Measurements from ENCODE around the gene TNIP3.
"Not testable (repeated sequence)": the region's sequence is repeated elsewhere in the genome, so short reads cannot be mapped to it uniquely, and the experiment has no call there.

TNIP3 gene

DNA sequence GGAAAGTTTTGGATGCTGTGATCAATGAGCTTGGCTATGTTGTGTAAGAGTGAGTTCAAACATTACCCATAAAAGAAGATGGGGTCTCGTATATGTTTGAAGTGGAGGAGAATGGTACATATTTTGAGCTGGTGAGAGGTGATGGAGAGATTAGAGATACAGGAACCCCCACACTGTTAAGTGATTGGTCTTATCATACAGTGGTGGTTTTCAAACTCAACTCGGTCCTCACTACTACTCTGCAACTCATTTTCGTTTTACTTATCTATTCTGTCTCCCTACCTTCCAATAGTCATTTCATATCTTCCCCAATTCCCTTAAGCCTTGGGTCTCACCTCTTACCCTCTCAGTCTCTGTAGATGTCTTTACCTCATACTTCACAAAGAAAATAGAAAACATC is 16.4 kb upstream of the TNIP3 start:
- Histone ChIP-seq H3K4me3 (ENCODE audit: low read length in 2 of 2) (no peak overlapping the region), H3K9ac (ENCODE audit: low read depth in 1 of 2, low read length in 2 of 2) (no peak overlapping the region), H3K36me3 (ENCODE audit: control insufficient read depth in 2 of 2, insufficient read depth in 2 of 2, low read length in 2 of 2) (no peaks in the 10 kb centered on the region), H3K4me1 (ENCODE audit: control insufficient read depth in 2 of 2, insufficient read depth in 2 of 2, low read length in 2 of 2) (peaks cover 0 to 14% of the 10 kb centered on the region in 2 donors), H3K9me3 (ENCODE audit: control insufficient read depth in 2 of 2, low read length in 2 of 2) (no peaks in the 10 kb centered on the region), H3K27ac (ENCODE audit: low read depth in 2 of 2, low read length in 2 of 2) (no peak overlapping the region), H3K27me3 (ENCODE audit: control insufficient read depth in 2 of 2, insufficient read depth in 2 of 2, low read length in 2 of 2) (no peaks in the 10 kb centered on the region)

DNA sequence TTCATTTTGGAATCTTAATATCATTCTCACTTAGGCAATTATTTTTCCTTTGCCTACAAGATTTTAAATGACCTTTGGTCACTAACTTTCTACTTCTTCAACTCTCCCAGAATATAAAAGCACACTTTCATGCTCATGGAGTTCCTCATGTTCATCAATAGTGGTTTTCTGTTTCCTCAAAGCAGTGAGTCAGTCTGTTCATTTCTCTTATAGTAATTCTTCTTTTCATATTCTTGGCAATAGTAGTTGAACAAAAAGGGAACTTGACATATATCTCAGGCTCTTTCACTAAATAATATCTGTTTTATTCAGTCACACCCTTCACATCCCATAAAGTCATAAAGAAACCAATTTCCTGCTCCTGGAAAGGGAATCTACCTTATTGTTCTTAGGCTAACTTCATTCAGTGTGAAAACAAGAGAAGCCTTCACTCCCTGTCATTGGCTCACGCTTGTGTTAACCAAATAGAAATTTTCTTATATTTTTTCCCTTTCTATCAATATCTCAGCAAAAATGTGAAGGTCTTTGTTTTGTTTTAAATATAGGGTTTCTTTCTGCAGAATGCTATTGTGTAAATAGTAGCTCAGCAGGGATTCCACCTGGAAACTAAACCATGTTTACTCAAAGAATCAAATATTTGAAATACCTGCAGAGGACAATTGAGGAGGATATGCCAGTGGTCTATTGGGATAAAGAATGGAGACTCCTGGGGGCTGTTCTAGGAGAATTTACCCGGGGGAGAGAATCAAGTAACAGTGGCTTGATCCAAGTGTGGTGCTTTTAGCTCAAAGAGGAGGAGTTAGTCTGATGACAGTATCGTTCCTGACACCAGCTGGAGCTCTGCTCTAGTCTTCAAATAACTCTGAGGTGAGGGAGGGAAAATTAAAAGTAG is 13.4 kb upstream of the TNIP3 start:
- Histone ChIP-seq H3K27me3 (ENCODE audit: control insufficient read depth in 2 of 2, insufficient read depth in 2 of 2, low read length in 2 of 2) (no peaks in the 10 kb centered on the region), H3K4me1 (ENCODE audit: control insufficient read depth in 2 of 2, insufficient read depth in 2 of 2, low read length in 2 of 2) (peaks cover 0 to 10% of the 10 kb centered on the region in 2 donors), H3K9me3 (ENCODE audit: control insufficient read depth in 2 of 2, low read length in 2 of 2) (no peaks in the 10 kb centered on the region), H3K9ac (ENCODE audit: low read depth in 1 of 2, low read length in 2 of 2) (no peak overlapping the region), H3K36me3 (ENCODE audit: control insufficient read depth in 2 of 2, insufficient read depth in 2 of 2, low read length in 2 of 2) (no peaks in the 10 kb centered on the region), H3K27ac (ENCODE audit: low read depth in 2 of 2, low read length in 2 of 2) (no peak overlapping the region), H3K4me3 (ENCODE audit: low read length in 2 of 2) (no peak overlapping the region)

DNA sequence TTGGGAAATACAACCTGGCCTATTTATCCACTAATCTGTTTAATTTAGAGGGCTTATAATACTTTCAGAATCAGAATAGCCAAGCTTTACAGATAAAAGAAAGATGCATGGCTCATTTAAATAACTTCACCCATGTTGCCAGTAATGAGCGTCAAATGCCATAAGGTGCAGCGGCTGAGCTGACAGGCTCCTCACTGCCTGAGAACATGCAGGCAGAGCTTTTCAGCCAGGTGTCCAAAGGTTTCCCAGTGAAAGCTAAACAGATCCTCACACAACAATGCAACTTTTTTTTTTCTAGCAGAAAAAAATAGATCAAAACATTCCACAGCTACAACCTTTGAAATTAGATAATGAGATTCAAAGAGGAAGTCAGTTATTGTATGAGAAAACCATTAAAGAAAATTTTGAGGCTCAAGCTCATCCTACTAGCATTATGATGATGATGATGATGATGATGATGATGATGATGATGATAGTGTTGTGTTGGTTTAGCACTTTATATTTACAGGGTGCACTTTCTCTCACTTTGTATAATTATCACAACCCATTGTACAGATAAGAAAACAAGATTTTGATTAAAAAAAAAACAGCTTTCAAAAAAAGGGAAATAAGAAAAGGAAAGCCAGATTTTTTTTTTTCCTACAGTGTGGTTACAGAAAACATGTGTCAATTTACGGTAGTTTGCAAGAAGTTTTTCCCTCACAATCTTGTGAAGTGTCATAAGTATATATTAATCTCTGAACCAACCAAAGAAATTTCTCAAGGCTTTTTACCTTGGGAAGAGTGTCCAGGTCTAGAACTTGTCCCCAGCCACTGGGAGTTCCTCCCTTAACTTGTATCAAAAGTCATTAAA is 12.2 kb upstream of the TNIP3 start:
- Histone ChIP-seq H3K4me1 (ENCODE audit: control insufficient read depth in 2 of 2, insufficient read depth in 2 of 2, low read length in 2 of 2) (peaks cover 0 to 3% of the 10 kb centered on the region in 2 donors), H3K36me3 (ENCODE audit: control insufficient read depth in 2 of 2, insufficient read depth in 2 of 2, low read length in 2 of 2) (no peaks in the 10 kb centered on the region), H3K4me3 (ENCODE audit: low read length in 2 of 2) (no peak overlapping the region), H3K9ac (ENCODE audit: low read depth in 1 of 2, low read length in 2 of 2) (no peak overlapping the region), H3K9me3 (ENCODE audit: control insufficient read depth in 2 of 2, low read length in 2 of 2) (no peaks in the 10 kb centered on the region), H3K27me3 (ENCODE audit: control insufficient read depth in 2 of 2, insufficient read depth in 2 of 2, low read length in 2 of 2) (peaks cover 0 to 2% of the 10 kb centered on the region in 2 donors), H3K27ac (ENCODE audit: low read depth in 2 of 2, low read length in 2 of 2) (no peak overlapping the region)

DNA sequence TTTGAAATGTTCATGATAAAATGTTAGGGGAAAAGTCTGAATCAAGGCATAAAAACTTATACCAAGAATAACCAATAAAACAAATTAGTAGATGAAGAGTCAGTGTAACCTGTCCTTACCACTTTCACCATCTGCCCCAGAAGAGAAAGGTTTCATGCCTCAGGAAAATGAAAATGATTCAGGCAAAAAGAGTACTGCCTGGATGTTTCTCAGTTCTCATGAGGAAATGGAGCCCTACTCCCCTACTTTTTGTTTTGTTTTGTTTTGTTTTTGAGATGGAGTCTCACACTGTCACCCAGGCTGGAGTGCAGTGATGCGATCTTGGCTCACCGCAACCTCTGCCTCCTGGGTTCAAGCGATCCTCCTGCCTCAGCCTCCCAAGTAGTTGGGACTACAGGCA is 7.4 kb upstream of the TNIP3 start:
- not testable (repeated sequence) for H3K4me1 ChIP-seq (ENCODE audit: control insufficient read depth in 2 of 2, insufficient read depth in 2 of 2, low read length in 2 of 2); H3K4me3 ChIP-seq (ENCODE audit: low read length in 2 of 2); H3K27ac ChIP-seq (ENCODE audit: low read depth in 2 of 2, low read length in 2 of 2); H3K36me3 ChIP-seq (ENCODE audit: control insufficient read depth in 2 of 2, insufficient read depth in 2 of 2, low read length in 2 of 2); H3K9me3 ChIP-seq (ENCODE audit: control insufficient read depth in 2 of 2, low read length in 2 of 2); H3K27me3 ChIP-seq (ENCODE audit: control insufficient read depth in 2 of 2, insufficient read depth in 2 of 2, low read length in 2 of 2); H3K9ac ChIP-seq (ENCODE audit: low read depth in 1 of 2, low read length in 2 of 2)

DNA sequence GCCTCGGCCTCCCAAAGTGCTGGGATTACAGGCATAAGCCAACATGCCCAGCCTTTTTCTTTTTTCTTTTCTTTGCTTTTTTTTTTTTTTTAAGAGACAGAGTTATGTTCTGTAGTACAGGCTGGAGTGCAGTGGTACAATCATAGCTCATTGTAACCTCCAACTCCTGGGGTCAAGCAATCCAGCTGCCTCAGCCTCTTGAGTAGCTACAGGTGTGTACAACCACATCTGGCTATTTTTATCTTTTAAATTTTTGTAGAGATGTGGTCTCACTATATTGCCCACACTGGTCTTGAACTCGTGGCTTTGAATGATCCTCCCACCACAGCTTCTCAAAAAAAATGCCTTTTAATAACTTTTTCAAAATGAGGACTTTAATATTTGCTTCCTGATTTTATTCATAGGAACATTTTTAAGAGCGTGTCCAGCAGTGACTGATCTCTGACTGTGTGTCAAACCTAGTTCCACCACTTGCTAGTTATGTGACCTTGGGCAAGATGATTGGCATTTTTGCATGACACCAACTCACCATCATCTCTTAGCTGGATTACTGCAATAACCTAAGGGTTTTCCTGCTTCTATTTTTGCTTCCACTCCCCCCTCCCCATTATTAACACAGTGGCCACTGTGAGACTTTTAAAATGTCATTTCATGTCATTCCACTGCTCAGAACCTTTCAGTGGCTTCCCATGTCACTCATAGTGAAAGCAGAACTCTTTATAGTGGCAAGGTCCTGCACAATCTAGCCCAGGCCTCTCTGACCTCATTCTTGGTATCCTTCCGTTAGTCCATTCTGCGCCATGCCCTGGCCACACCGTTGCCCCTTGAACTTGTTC is 4.5 kb upstream of the TNIP3 start:
- Histone ChIP-seq H3K4me1 (ENCODE audit: control insufficient read depth in 2 of 2, insufficient read depth in 2 of 2, low read length in 2 of 2) (no peaks in the 10 kb centered on the region), H3K4me3 (ENCODE audit: low read length in 2 of 2) (no peak overlapping the region), H3K9ac (ENCODE audit: low read depth in 1 of 2, low read length in 2 of 2) (no peak overlapping the region), H3K27me3 (ENCODE audit: control insufficient read depth in 2 of 2, insufficient read depth in 2 of 2, low read length in 2 of 2) (peaks cover 0 to 2% of the 10 kb centered on the region in 2 donors), H3K27ac (ENCODE audit: low read depth in 2 of 2, low read length in 2 of 2) (no peak overlapping the region), H3K9me3 (ENCODE audit: control insufficient read depth in 2 of 2, low read length in 2 of 2) (no peaks in the 10 kb centered on the region), H3K36me3 (ENCODE audit: control insufficient read depth in 2 of 2, insufficient read depth in 2 of 2, low read length in 2 of 2) (no peaks in the 10 kb centered on the region)

DNA sequence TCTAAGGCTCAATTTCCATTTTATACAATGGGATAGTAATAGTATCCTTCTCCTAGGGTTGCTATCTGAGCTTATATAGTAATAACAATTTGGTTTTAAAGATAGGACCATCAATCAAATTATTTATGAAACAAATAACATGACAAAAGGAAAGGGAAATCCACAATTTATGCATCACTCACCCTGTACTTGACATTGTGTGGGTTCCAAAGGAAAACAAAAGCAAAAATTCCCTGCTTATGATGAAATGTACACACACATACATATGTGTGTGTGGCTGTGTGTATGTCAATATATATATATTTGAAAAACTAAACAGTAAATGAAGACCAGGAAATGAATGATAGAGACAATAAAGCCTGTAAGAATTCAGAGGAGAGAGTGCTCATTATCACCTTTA is 2.9 kb upstream of the TNIP3 start:
- Histone ChIP-seq H3K4me3 (ENCODE audit: low read length in 2 of 2) (no peak overlapping the region), H3K36me3 (ENCODE audit: control insufficient read depth in 2 of 2, insufficient read depth in 2 of 2, low read length in 2 of 2) (no peaks in the 10 kb centered on the region), H3K9me3 (ENCODE audit: control insufficient read depth in 2 of 2, low read length in 2 of 2) (no peaks in the 10 kb centered on the region), H3K9ac (ENCODE audit: low read depth in 1 of 2, low read length in 2 of 2) (no peak overlapping the region), H3K27me3 (ENCODE audit: control insufficient read depth in 2 of 2, insufficient read depth in 2 of 2, low read length in 2 of 2) (no peaks in the 10 kb centered on the region), H3K27ac (ENCODE audit: low read depth in 2 of 2, low read length in 2 of 2) (no peak overlapping the region), H3K4me1 (ENCODE audit: control insufficient read depth in 2 of 2, insufficient read depth in 2 of 2, low read length in 2 of 2) (no peaks in the 10 kb centered on the region)

DNA sequence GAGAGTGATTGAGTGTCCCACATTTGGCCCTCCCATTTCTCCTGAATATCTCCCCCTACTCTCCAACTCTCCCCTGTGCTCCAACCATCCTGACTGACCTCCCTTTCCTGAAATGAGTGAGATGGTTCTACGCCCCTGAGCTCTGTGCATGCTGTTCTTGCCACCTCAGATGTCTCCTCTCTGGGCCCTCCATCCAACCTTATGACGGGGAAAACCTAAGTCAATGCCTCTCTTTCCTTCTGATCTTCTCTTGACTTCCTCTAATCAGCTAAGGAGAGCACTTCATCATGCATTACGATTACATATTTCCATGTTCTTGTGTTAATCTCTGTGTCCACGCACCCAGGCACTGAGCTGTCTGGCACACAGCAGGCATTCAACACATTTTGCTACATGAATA is 1.1 kb upstream of the TNIP3 start:
- H3K36me3 ChIP-seq (ENCODE audit: control insufficient read depth in 2 of 2, insufficient read depth in 2 of 2, low read length in 2 of 2): no peaks in the 10 kb centered on the region

DNA sequence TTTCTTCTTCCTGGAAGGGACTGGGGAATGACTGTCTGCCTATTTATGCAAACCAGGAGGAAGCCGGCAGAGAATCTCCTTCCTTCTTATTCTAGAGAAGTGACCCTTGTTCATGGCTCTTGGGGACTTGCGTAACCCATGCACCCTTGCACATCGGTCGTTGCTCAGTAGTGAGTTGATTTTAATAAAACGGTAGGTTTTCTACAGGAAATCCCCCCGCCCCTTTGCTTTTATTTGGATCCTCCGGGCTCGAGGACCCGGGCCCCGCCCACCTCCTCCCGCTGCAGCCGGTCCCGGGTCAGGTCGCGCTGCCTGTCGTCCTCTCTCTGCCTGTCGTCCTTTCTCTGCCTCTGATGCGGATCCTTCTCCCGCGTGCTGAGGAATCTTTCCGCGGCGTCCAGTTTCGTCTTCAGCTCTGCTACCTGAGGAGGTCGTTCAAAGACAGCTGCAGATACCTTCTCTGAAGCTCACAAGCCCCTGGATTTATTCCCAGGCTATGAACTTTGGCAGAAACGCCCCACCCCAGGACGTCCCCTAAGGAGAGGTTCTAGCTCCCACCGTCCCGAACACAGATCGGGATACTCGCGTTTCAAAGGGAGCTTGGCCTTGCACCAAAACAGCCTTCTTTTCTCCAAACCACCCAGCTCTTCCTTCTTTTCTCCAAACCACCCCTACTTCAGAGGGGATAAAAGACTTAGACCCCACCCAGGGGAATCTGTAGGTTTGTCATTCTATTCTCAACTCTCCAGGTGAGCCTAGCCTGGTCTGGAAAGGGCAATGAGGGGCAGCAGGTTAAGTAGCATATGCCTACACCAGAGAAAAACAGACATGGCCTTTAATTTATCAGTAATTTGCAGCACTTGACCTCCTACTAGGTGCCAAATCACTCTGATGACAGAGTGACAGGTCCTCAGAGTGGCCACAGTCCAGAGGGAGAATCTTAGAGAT is 7.0 kb downstream of the TNIP3 start:
- Histone ChIP-seq H3K4me1 (ENCODE audit: control insufficient read depth in 2 of 2, insufficient read depth in 2 of 2, low read length in 2 of 2) (no peaks in the 10 kb centered on the region), H3K9me3 (ENCODE audit: control insufficient read depth in 2 of 2, low read length in 2 of 2) (no peaks in the 10 kb centered on the region), H3K4me3 (ENCODE audit: low read length in 2 of 2) (peak overlapping the region; percentile 60 to 64), H3K27me3 (ENCODE audit: control insufficient read depth in 2 of 2, insufficient read depth in 2 of 2, low read length in 2 of 2) (no peaks in the 10 kb centered on the region), H3K36me3 (ENCODE audit: control insufficient read depth in 2 of 2, insufficient read depth in 2 of 2, low read length in 2 of 2) (no peaks in the 10 kb centered on the region), H3K27ac (ENCODE audit: low read depth in 2 of 2, low read length in 2 of 2) (no peak overlapping the region), H3K9ac (ENCODE audit: low read depth in 1 of 2, low read length in 2 of 2) (peak overlapping the region in 1 of 2 donors; percentile 42)

More for the DNA sequence above, 1.1 kb upstream of the TNIP3 start:
- Histone ChIP-seq H3K27me3 (ENCODE audit: control insufficient read depth in 2 of 2, insufficient read depth in 2 of 2, low read length in 2 of 2) (no peaks in the 10 kb centered on the region), H3K4me3 (ENCODE audit: low read length in 2 of 2) (no peak overlapping the region), H3K27ac (ENCODE audit: low read depth in 2 of 2, low read length in 2 of 2) (no peak overlapping the region), H3K4me1 (ENCODE audit: control insufficient read depth in 2 of 2, insufficient read depth in 2 of 2, low read length in 2 of 2) (no peaks in the 10 kb centered on the region), H3K9ac (ENCODE audit: low read depth in 1 of 2, low read length in 2 of 2) (no peak overlapping the region), H3K9me3 (ENCODE audit: control insufficient read depth in 2 of 2, low read length in 2 of 2) (no peaks in the 10 kb centered on the region)

DNA sequence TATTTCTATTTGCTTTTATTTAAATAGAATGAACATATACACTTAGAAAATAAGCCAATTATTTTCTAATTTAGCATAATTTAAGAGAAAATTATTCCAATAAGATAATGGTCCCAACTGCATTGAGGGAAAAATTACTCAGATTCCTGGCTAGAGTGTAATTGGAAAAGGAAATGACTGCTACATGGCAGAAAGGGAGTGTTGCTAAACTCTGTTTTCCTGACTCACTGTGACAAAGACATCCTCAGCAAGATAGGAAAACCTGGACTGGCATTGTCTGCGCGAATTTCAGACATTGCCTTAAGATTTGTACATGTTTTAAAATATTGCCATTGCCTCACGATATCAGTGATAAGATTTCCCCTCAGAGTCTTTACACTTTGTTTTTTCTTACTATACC is 8.2 kb downstream of the TNIP3 start:
- no peaks in the 10 kb centered on the region for H3K9me3 ChIP-seq (ENCODE audit: control insufficient read depth in 2 of 2, low read length in 2 of 2)
- no peak overlapping the region for H3K27ac ChIP-seq (ENCODE audit: low read depth in 2 of 2, low read length in 2 of 2)
- no peak overlapping the region for H3K4me3 ChIP-seq (ENCODE audit: low read length in 2 of 2)
- no peaks in the 10 kb centered on the region for H3K27me3 ChIP-seq (ENCODE audit: control insufficient read depth in 2 of 2, insufficient read depth in 2 of 2, low read length in 2 of 2)
- H3K4me1 ChIP-seq (ENCODE audit: control insufficient read depth in 2 of 2, insufficient read depth in 2 of 2, low read length in 2 of 2): no peaks in the 10 kb centered on the region
- no peaks in the 10 kb centered on the region for H3K36me3 ChIP-seq (ENCODE audit: control insufficient read depth in 2 of 2, insufficient read depth in 2 of 2, low read length in 2 of 2)
- H3K9ac ChIP-seq (ENCODE audit: low read depth in 1 of 2, low read length in 2 of 2): no peak overlapping the region

Data from mucosa of rectum (tissue), 2 donors.